Neural progenitor cell (in vitro differentiated cells): ENCODE results near the gene TF. TPM values are rescaled to one million over a fixed set of nuclear protein-coding genes. Genes with fewer than 3 reads are reported as not detected.

Experiments used
- DNase-seq: peaks from one replicate; pipeline ENCODE4 v3.0.0-alpha.2; 2016; ENCODE audit warnings: low spot score
- H2AFZ ChIP-seq: fragments of 200-600 bp; sonication (generic); replicated peaks from 2 replicates; pipeline ENCODE4 v1.6.1; 2016; ENCODE audit warnings: antibody characterized with exemption
- H3F3A ChIP-seq: fragments of 200-600 bp; sonication (generic); 2 replicates; pipeline ENCODE4 v1.6.1; 2016; ENCODE audit warnings: antibody characterized with exemption, low read depth
- H3K27ac ChIP-seq: fragments of 200-600 bp; sonication (generic); 2 replicates; pipeline ENCODE4 v1.5.1; 2016; ENCODE audit warnings: mild to moderate bottlenecking
- H3K27me3 ChIP-seq: fragments of 200-600 bp; sonication (generic); 2 replicates; pipeline ENCODE4 v1.6.1; 2016; ENCODE audit warnings: mild to moderate bottlenecking, moderate library complexity
- H3K36me3 ChIP-seq: fragments of 200-600 bp; sonication (generic); 2 replicates; pipeline ENCODE4 v1.5.1; 2016
- H3K4me1 ChIP-seq: fragments of 200-600 bp; sonication (generic); 2 replicates; pipeline ENCODE4 v1.6.1; 2016; ENCODE audit warnings: mixed run types
- H3K4me2 ChIP-seq: fragments of 200-600 bp; sonication (generic); 2 replicates; pipeline ENCODE4 v1.6.1; 2016
- H3K4me3 ChIP-seq: fragments of 200-600 bp; sonication (generic); 2 replicates; pipeline ENCODE4 v1.5.1; 2016
- H3K79me2 ChIP-seq: fragments of 200-600 bp; sonication (generic); 2 replicates; pipeline ENCODE4 v1.6.1; 2016; ENCODE audit warnings: low read depth
- H3K9ac ChIP-seq: fragments of 200-600 bp; sonication (generic); 2 replicates; pipeline ENCODE4 v1.6.1; 2016
- H3K9me3 ChIP-seq: fragments of 200-600 bp; sonication (generic); 2 replicates; pipeline ENCODE4 v1.5.1; 2016; ENCODE audit warnings: low read depth
- H4K20me1 ChIP-seq: fragments of 200-600 bp; sonication (generic); 2 replicates; pipeline ENCODE4 v1.6.1; 2016; ENCODE audit warnings: low read depth
- H3K27ac Mint-ChIP-seq: 3 replicates; pipeline ENCODE4 v1.8.0; 2021; ENCODE audit warnings: mixed read lengths
- H3K27me3 Mint-ChIP-seq: 2 replicates; pipeline ENCODE4 v1.8.0; 2022; ENCODE audit warnings: low read depth, mild to moderate bottlenecking, inconsistent platforms, moderate library complexity, mixed read lengths; ENCODE audit not compliant: insufficient read depth
- H3K36me3 Mint-ChIP-seq: 3 replicates; pipeline ENCODE4 v1.8.0; 2021; ENCODE audit warnings: mixed read lengths
- H3K4me1 Mint-ChIP-seq: 3 replicates; pipeline ENCODE4 v1.8.0; 2021; ENCODE audit warnings: mixed read lengths
- H3K4me3 Mint-ChIP-seq: 3 replicates; pipeline ENCODE4 v1.8.0; 2021; ENCODE audit warnings: mild to moderate bottlenecking, moderate library complexity, mixed read lengths
- H3K9me3 Mint-ChIP-seq: 3 replicates; pipeline ENCODE4 v1.8.0; 2020; ENCODE audit warnings: mixed read lengths
- EZH2 ChIP-seq: fragments of 200-600 bp; sonication (generic); IDR thresholded peaks from 2 replicates; pipeline ENCODE4 v1.6.1; 2017; ENCODE audit warnings: antibody characterized with exemption, mild to moderate bottlenecking, moderate library complexity
- EZH2phosphoT487 ChIP-seq: fragments of 200-600 bp; sonication (generic); IDR thresholded peaks from 2 replicates; pipeline ENCODE4 v1.6.1; 2017; ENCODE audit warnings: antibody characterized with exemption
- total RNA-seq: library from RNA; depleted of rRNA; stranded (reverse); fragments of >200 nt; gene quantifications from 2 replicates; pipeline ENCODE4 v1.2.3, GENCODE V29; 2015; ENCODE audit warnings: low replicate concordance
- TF ChIP-seq, protein P1 (sequence below): fragments of 200-600 bp; sonication (generic); IDR thresholded peaks from 2 replicates; pipeline ENCODE4 v1.5.1; 2017; ENCODE audit warnings: antibody characterized with exemption, mild to moderate bottlenecking

The TF gene
- total RNA-seq, 1 donor from 2014 or later: 0.77 TPM

DNA sequence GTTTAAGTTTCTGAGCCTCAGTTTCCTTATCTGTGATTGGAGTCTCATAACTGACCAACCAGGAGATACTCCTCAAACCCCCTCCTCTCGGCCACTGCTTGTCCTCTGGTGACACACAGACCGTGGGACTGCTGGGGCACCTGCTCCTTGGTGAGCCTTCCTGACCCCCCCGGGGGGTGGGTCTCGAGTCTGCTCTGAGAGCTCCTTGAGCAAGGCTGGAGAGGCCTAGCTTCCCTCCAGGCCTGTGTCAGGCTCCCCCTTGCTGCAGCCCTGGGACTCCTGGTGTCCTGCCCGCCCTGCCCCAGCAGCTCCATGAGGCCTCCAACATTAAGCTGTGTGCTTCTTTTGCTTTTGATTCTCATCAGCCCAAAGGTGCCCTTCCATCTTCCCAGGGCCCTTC lies 87.1 kb downstream of the TF start:
- no peak for DNase-seq
- H3K9me3 ChIP-seq: no peaks in the 10 kb centered on the region
- H2AFZ ChIP-seq: no peak overlapping the region
- Mint-ChIP-seq H3K4me1 (no peaks in the 10 kb centered on the region), H3K27me3 (peaks cover 5% of the 10 kb centered on the region), H3K4me3 (peak overlapping the region; percentile 8), H3K9me3 (no peaks in the 10 kb centered on the region), H3K27ac (no peak overlapping the region), H3K36me3 (peaks cover 2% of the 10 kb centered on the region)
- H3K79me2 ChIP-seq: no peaks in the 10 kb centered on the region
- no peak overlapping the region for H3K9ac ChIP-seq
- H3K4me1 ChIP-seq: no peaks in the 10 kb centered on the region
- no peaks in the 10 kb centered on the region for H3K36me3 ChIP-seq
- no peak overlapping the region for H3K4me2 ChIP-seq
- no peaks in the 10 kb centered on the region for H3K27me3 ChIP-seq
- H3F3A ChIP-seq: no peaks in the 10 kb centered on the region
- no peaks in the 10 kb centered on the region for H4K20me1 ChIP-seq
- H3K4me3 ChIP-seq: no peak overlapping the region
- no peak overlapping the region for H3K27ac ChIP-seq
- no peak for TF ChIP-seq EZH2phosphoT487
- TF ChIP-seq EZH2: no peak
- TF ChIP-seq, protein P1, sequence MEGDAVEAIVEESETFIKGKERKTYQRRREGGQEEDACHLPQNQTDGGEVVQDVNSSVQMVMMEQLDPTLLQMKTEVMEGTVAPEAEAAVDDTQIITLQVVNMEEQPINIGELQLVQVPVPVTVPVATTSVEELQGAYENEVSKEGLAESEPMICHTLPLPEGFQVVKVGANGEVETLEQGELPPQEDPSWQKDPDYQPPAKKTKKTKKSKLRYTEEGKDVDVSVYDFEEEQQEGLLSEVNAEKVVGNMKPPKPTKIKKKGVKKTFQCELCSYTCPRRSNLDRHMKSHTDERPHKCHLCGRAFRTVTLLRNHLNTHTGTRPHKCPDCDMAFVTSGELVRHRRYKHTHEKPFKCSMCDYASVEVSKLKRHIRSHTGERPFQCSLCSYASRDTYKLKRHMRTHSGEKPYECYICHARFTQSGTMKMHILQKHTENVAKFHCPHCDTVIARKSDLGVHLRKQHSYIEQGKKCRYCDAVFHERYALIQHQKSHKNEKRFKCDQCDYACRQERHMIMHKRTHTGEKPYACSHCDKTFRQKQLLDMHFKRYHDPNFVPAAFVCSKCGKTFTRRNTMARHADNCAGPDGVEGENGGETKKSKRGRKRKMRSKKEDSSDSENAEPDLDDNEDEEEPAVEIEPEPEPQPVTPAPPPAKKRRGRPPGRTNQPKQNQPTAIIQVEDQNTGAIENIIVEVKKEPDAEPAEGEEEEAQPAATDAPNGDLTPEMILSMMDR: no peak

DNA sequence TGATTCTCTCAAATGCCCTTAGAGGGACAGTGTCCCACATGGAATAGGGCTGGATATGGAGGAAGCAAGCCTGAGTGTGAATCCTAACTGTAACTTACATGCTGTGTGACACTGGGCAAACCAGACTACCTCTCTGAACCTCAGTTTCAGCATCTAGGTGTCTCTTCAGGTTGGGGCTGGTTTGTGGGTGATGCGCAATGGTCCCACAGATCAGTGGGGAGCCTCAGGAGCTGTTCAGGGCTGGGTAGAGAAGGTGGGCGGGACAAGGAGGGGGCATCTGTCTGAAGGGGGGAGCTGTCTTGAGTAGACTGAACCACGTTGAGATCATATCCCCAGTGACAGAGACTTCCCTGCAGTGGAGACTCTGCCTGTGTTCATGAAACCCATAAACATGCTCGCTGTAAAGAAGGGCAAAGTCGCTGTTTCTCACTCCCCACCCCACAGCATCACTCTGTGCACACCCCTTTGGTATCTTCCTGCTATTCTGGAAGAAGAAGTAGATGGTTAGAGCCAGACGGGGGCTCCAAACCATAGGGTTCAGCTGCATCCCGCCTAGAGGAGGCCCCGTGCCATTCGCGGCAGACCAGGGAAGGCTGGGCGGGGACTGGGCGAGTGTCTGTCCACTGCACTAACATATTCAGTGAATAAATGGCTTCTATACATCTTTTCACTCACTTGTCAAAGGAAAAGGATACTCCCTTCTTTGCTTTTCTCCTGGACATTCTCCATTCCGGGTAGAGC lies 87.9 kb downstream of the TF start:
- Histone ChIP-seq H3K4me2 (no peak overlapping the region), H2AFZ (no peak overlapping the region), H3K9me3 (no peaks in the 10 kb centered on the region), H3K4me3 (no peak overlapping the region), H3K4me1 (no peaks in the 10 kb centered on the region), H3K36me3 (no peaks in the 10 kb centered on the region), H3K27ac (no peak overlapping the region), H3K27me3 (no peaks in the 10 kb centered on the region), H3K9ac (no peak overlapping the region), H3F3A (no peaks in the 10 kb centered on the region), H3K79me2 (no peaks in the 10 kb centered on the region), H4K20me1 (no peaks in the 10 kb centered on the region)
- H3K4me3 Mint-ChIP-seq: peak overlapping the region; percentile 8
- DNase-seq: no peak
- H3K27me3 Mint-ChIP-seq: peaks cover 5% of the 10 kb centered on the region
- no peak overlapping the region for H3K27ac Mint-ChIP-seq
- no peak for TF ChIP-seq EZH2phosphoT487
- TF ChIP-seq, protein P1: no peak
- H3K9me3 Mint-ChIP-seq: no peaks in the 10 kb centered on the region
- peaks cover 2% of the 10 kb centered on the region for H3K36me3 Mint-ChIP-seq
- H3K4me1 Mint-ChIP-seq: no peaks in the 10 kb centered on the region

DNA sequence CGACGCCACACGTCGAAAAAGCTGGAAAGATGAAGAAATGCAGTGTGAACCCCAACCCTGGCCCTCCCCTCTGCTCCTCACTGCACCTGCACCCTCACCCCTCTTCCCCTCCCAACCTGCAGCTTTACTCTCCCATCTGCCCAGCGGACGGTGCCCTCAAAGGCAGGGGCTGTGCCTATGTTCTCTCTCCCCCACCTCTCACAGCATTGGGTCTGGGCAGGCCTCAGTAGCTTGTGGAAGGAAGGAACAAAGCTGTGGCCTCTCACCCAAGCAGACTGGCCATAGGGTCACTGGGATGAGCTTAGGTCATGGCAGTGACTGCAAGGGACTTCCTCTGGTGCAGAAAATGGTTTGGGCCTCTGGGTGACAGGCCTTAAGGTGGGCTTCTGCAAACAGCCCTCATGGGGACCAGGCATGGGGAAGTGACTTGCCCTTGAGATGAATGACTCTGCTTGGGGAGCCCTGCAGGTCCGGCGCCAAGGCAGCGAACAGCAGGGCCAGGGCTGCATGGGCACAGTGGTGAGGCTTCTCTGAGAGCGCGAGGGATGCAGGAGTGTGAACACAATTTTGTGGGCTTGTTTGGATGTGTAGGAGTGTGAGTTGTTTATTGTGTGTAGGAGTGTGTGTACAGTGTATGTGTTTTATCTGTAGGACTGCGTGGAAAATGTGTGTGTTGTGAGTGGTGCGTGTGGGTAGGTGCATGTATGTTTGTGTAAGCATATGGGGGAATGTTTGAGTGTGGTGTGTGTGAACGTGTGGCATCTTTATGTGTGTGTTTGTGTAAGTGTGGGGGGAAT lies 88.6 kb downstream of the TF start:
- H3K79me2 ChIP-seq: no peaks in the 10 kb centered on the region
- Mint-ChIP-seq H3K27ac (no peak overlapping the region), H3K4me3 (no peak overlapping the region), H3K36me3 (peaks cover 4% of the 10 kb centered on the region), H3K9me3 (no peaks in the 10 kb centered on the region), H3K4me1 (no peaks in the 10 kb centered on the region), H3K27me3 (peaks cover 5% of the 10 kb centered on the region)
- no peak overlapping the region for H3K27ac ChIP-seq
- TF ChIP-seq EZH2: no peak
- no peak for TF ChIP-seq EZH2phosphoT487
- TF ChIP-seq, protein P1: no peak
- H3K9me3 ChIP-seq: no peaks in the 10 kb centered on the region
- no peaks in the 10 kb centered on the region for H3K27me3 ChIP-seq
- H3K4me3 ChIP-seq: no peak overlapping the region
- DNase-seq: no peak
- H4K20me1 ChIP-seq: no peaks in the 10 kb centered on the region
- H3K9ac ChIP-seq: no peak overlapping the region
- no peak overlapping the region for H2AFZ ChIP-seq
- H3K4me1 ChIP-seq: no peaks in the 10 kb centered on the region
- H3F3A ChIP-seq: no peaks in the 10 kb centered on the region
- no peak overlapping the region for H3K4me2 ChIP-seq
- no peaks in the 10 kb centered on the region for H3K36me3 ChIP-seq
